Prostate gland (tissue), 2 donors: ENCODE results near the gene RIT2.

Experiments
- POLR2A ChIP-seq: fragments of 450-650 bp; IDR thresholded peaks from one replicate; pipeline ENCODE4 v1.6.1; 2016; ENCODE audit warnings: antibody characterized with exemption, mild to moderate bottlenecking
- POLR2AphosphoS5 ChIP-seq: sonication (generic); formaldehyde crosslinking; IDR thresholded peaks from one replicate; pipeline ENCODE4 v1.6.1; 2017; ENCODE audit warnings: antibody characterized with exemption
- TF ChIP-seq, protein P1 (sequence below), 4 experiments: fragments of 200-600 bp in 2 of 4; fragments of 450-650 bp in 2 of 4; sonication (generic) in 2 of 4; IDR thresholded peaks; 1 replicate in 3 of 4; 2 replicates in 1 of 4; pipeline ENCODE4 v1.5.1; 2016 to 2019; ENCODE audit warnings: antibody characterized with exemption in 4 of 4, mild to moderate bottlenecking in 2 of 4, moderate library complexity in 2 of 4

DNA sequence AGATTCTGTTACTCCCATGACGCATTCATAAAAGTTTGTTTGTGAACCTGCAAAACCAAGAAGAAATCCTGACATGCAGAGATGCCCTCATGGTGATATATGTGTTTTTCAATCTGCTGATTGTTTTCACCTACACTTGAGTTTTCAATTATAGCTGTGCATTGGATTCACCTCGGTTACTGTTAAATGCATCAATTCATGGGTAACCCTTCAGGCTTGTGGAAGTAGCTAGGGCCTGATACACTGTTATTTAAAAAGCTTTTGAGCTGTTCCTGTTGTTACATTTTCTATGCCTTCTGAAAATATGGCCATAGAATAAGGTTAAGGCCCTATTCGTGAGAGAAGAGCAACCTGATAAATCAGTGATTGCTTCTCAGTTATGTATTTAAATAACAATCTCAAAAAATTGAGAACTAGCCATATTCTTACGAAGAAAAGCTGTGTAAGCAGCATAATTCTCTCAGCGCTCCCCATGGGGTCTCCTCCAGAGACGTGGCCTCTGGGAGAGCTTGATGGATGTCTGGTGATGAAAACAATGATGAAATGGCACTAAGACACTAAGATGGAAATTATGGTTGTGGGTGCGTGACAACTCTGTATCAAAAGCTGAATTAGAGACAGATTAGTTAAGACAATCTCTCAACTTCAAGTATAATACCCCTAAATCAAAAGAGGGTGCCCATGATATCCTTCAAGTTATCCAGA, 60.5 kb downstream of the RIT2 start:
- TF ChIP-seq, protein P1, sequence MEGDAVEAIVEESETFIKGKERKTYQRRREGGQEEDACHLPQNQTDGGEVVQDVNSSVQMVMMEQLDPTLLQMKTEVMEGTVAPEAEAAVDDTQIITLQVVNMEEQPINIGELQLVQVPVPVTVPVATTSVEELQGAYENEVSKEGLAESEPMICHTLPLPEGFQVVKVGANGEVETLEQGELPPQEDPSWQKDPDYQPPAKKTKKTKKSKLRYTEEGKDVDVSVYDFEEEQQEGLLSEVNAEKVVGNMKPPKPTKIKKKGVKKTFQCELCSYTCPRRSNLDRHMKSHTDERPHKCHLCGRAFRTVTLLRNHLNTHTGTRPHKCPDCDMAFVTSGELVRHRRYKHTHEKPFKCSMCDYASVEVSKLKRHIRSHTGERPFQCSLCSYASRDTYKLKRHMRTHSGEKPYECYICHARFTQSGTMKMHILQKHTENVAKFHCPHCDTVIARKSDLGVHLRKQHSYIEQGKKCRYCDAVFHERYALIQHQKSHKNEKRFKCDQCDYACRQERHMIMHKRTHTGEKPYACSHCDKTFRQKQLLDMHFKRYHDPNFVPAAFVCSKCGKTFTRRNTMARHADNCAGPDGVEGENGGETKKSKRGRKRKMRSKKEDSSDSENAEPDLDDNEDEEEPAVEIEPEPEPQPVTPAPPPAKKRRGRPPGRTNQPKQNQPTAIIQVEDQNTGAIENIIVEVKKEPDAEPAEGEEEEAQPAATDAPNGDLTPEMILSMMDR (IDR thresholded peaks at IDR 0.05) = no peak
- TF ChIP-seq POLR2AphosphoS5 = no peak
- TF ChIP-seq POLR2A = no peak
